Measurements from ENCODE around the gene C9orf152. TPM values are rescaled to one million over a fixed set of nuclear protein-coding genes. Genes with fewer than 3 reads are reported as not detected.

The C9orf152 gene
- total and polyA plus RNA-seq, 2 of the 13 experiments (the other 11 are each of a cell fraction or from before 2014, with no cell fraction given): 0.24 to 0.48 TPM

DNA sequence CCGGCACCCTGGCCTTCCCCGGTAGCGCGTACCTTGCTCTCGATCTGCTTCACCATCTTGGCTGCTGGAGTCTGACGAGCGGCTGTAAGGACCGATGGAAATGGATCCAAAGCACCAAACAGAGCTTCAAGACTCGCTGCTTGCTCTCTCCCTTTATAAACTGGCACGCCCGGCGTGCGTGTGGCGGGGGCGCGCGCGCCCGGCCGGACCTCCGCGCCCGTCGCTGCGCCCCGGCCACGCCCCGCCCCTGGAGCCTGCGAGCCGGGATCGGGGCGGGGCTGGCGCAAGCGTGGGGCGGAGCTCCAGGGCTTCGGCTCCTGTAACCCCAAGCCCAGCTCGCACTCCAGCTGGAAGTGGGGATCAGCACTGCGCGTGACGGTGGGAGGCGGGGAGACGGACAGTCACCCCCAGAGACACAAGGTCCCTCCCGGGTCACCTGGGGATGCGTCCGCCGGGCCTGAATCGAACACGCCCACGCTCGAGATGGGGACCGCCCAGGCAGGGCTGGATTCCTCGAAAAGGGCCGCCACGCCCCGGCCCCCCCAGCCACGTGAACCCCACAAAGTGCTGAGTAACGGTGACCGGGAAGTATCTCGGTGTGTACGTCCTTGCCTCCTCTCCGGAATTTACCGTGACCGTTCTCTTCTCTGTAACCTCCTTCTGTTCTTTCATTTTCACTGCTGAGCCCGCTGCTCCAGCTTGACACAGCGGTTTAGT, 48.6 kb upstream of the C9orf152 start, which contains the start of gene TXN (continued):
- TF ChIP-seq HNRNPLL (IDR thresholded peaks at IDR 0.05; ENCODE audit: low read depth, low read length, poor library complexity, severe bottlenecking) (no peak), LCORL (IDR thresholded peaks at IDR 0.05) (no peak), LCORL (CRISPR knock-in tag; IDR thresholded peaks at IDR 0.05) (peak; percentile 54), ARNT2 (CRISPR knock-in tag; IDR thresholded peaks at IDR 0.05; ENCODE audit: low read depth) (no peak; the same call in 1 of the 2 replicates), TMF1 (CRISPR knock-in tag; IDR thresholded peaks at IDR 0.05; ENCODE audit: low read depth) (no peak), NBN (conservative IDR thresholded peaks at IDR 0.05) (no peak), EP300 (IDR thresholded peaks at IDR 0.05; ENCODE audit: low read depth in 2 of 2, low read length in 2 of 2) (no peak; a peak in 2 of 4 replicates), EP300 (CRISPR knock-in tag; IDR thresholded peaks at IDR 0.05; ENCODE audit: borderline replicate concordance) (peak; percentile 86), SP140L (CRISPR knock-in tag; IDR thresholded peaks at IDR 0.05; ENCODE audit: borderline replicate concordance) (no peak), ZNF761 (CRISPR knock-in tag; conservative IDR thresholded peaks at IDR 0.05) (no peak)
- TF ChIP-seq, protein P1, sequence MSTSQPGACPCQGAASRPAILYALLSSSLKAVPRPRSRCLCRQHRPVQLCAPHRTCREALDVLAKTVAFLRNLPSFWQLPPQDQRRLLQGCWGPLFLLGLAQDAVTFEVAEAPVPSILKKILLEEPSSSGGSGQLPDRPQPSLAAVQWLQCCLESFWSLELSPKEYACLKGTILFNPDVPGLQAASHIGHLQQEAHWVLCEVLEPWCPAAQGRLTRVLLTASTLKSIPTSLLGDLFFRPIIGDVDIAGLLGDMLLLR (CRISPR knock-in tag; IDR thresholded peaks at IDR 0.05): no peak
- TF ChIP-seq, protein P2, sequence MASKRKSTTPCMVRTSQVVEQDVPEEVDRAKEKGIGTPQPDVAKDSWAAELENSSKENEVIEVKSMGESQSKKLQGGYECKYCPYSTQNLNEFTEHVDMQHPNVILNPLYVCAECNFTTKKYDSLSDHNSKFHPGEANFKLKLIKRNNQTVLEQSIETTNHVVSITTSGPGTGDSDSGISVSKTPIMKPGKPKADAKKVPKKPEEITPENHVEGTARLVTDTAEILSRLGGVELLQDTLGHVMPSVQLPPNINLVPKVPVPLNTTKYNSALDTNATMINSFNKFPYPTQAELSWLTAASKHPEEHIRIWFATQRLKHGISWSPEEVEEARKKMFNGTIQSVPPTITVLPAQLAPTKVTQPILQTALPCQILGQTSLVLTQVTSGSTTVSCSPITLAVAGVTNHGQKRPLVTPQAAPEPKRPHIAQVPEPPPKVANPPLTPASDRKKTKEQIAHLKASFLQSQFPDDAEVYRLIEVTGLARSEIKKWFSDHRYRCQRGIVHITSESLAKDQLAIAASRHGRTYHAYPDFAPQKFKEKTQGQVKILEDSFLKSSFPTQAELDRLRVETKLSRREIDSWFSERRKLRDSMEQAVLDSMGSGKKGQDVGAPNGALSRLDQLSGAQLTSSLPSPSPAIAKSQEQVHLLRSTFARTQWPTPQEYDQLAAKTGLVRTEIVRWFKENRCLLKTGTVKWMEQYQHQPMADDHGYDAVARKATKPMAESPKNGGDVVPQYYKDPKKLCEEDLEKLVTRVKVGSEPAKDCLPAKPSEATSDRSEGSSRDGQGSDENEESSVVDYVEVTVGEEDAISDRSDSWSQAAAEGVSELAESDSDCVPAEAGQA (IDR thresholded peaks at IDR 0.05; ENCODE audit: low read depth): no peak
- TF ChIP-seq, protein P2 (CRISPR knock-in tag; IDR thresholded peaks at IDR 0.05; ENCODE audit: borderline replicate concordance): no peak
- TF ChIP-seq, protein P3, sequence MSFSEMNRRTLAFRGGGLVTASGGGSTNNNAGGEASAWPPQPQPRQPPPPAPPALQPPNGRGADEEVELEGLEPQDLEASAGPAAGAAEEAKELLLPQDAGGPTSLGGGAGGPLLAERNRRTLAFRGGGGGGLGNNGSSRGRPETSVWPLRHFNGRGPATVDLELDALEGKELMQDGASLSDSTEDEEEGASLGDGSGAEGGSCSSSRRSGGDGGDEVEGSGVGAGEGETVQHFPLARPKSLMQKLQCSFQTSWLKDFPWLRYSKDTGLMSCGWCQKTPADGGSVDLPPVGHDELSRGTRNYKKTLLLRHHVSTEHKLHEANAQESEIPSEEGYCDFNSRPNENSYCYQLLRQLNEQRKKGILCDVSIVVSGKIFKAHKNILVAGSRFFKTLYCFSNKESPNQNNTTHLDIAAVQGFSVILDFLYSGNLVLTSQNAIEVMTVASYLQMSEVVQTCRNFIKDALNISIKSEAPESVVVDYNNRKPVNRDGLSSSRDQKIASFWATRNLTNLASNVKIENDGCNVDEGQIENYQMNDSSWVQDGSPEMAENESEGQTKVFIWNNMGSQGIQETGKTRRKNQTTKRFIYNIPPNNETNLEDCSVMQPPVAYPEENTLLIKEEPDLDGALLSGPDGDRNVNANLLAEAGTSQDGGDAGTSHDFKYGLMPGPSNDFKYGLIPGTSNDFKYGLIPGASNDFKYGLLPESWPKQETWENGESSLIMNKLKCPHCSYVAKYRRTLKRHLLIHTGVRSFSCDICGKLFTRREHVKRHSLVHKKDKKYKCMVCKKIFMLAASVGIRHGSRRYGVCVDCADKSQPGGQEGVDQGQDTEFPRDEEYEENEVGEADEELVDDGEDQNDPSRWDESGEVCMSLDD (CRISPR knock-in tag; IDR thresholded peaks at IDR 0.05; ENCODE audit: borderline replicate concordance): peak; percentile 99
- TF ChIP-seq, protein P4, sequence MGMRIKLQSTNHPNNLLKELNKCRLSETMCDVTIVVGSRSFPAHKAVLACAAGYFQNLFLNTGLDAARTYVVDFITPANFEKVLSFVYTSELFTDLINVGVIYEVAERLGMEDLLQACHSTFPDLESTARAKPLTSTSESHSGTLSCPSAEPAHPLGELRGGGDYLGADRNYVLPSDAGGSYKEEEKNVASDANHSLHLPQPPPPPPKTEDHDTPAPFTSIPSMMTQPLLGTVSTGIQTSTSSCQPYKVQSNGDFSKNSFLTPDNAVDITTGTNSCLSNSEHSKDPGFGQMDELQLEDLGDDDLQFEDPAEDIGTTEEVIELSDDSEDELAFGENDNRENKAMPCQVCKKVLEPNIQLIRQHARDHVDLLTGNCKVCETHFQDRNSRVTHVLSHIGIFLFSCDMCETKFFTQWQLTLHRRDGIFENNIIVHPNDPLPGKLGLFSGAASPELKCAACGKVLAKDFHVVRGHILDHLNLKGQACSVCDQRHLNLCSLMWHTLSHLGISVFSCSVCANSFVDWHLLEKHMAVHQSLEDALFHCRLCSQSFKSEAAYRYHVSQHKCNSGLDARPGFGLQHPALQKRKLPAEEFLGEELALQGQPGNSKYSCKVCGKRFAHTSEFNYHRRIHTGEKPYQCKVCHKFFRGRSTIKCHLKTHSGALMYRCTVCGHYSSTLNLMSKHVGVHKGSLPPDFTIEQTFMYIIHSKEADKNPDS (CRISPR knock-in tag; IDR thresholded peaks at IDR 0.05): 0 out of 2 replicates have a peak, but pooled peaks have one; percentile 38
- TF ChIP-seq, protein P5, sequence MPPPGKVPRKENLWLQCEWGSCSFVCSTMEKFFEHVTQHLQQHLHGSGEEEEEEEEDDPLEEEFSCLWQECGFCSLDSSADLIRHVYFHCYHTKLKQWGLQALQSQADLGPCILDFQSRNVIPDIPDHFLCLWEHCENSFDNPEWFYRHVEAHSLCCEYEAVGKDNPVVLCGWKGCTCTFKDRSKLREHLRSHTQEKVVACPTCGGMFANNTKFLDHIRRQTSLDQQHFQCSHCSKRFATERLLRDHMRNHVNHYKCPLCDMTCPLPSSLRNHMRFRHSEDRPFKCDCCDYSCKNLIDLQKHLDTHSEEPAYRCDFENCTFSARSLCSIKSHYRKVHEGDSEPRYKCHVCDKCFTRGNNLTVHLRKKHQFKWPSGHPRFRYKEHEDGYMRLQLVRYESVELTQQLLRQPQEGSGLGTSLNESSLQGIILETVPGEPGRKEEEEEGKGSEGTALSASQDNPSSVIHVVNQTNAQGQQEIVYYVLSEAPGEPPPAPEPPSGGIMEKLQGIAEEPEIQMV (CRISPR knock-in tag; IDR thresholded peaks at IDR 0.05; ENCODE audit: low read depth): 0 out of 2 replicates have a peak, but pooled peaks have one; percentile 30

All from HepG2 (cell line).